ENCODE data around the gene ISCA1.

The ISCA1 gene

DNA sequence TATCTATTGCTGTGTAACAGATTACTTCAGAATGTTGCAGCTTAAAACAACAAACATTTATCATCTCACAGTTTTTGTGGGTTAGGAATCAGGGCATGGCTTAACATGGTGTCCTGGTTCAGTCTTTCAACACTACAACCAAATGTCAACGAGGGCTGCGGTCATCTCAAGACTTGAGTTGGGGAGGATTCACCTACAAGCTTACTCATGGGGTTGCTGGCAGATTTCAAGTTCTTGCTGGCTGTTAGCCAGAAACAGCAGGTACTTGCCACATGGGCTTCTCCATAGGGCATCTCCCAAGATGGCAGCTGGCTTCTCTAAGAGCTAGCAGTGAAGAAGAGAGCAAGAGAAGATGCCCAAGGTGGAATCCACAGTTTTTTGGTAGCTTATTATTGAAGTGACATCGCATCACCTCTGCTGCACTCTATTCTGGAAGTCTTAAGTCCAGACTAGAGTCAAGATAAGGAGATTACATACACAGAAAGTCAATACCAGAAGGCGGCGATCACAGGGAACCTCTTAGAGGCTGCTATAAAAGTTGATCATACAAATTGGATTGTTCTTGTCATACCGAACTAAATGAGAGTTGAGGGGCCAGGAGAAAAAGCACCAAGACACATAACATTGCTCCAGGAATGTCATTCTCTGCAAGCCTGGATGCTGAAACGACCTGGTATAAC is 65.1 kb downstream of the ISCA1 start:
- DNase-seq = no peak

All from GDM1 (cell line).